ENCODE measurements around the gene TMEM222.

Gene TMEM222

DNA sequence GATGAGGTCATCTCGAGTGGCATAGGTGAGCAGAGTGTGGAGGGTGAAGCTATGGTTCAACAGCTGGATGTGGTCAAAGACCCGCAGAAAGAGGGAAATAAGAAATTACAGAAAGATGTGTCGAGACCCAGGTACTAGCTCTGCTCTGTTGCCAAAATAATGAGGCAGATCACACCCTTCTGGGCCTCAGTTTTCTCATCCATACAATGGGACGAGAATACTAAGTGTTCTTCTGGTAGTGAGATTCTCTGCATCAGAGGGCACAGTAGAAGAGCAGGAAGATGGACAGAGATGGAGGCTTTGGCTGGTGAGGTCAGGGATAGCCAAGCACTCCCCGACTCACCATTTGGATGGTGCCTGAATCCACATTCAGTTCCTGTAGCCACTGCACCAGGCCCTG, 33.7 kb downstream of the TMEM222 start:
- Histone ChIP-seq H3K27ac (ENCODE audit: low read length) (no peak overlapping the region), H3K9me3 (ENCODE audit: insufficient read depth, low read length, severe bottlenecking) (no peaks in the 10 kb centered on the region), H3K4me2 (ENCODE audit: insufficient read depth, low read length) (no peak overlapping the region), H3K36me3 (ENCODE audit: insufficient read depth, low read length) (no peaks in the 10 kb centered on the region), H3K4me1 (ENCODE audit: insufficient read depth, low read length) (peaks cover 14% of the 10 kb centered on the region), H4K20me1 (ENCODE audit: insufficient read depth, low read length) (no peaks in the 10 kb centered on the region), H3K79me2 (ENCODE audit: insufficient read depth, low read length) (no peaks in the 10 kb centered on the region), H3K9ac (ENCODE audit: low read depth, low read length) (no peak overlapping the region), H3K4me3 (ENCODE audit: low read depth in 1 of 2, low read length in 2 of 2) (no peak overlapping the region), H2AFZ (ENCODE audit: low read depth, low read length) (no peak overlapping the region), H3K27me3 (ENCODE audit: insufficient read depth, low read length, poor library complexity) (no peaks in the 10 kb centered on the region)
- no peak for ATAC-seq (ENCODE audit: insufficient read depth, low read depth)
- TF ChIP-seq, protein P1, sequence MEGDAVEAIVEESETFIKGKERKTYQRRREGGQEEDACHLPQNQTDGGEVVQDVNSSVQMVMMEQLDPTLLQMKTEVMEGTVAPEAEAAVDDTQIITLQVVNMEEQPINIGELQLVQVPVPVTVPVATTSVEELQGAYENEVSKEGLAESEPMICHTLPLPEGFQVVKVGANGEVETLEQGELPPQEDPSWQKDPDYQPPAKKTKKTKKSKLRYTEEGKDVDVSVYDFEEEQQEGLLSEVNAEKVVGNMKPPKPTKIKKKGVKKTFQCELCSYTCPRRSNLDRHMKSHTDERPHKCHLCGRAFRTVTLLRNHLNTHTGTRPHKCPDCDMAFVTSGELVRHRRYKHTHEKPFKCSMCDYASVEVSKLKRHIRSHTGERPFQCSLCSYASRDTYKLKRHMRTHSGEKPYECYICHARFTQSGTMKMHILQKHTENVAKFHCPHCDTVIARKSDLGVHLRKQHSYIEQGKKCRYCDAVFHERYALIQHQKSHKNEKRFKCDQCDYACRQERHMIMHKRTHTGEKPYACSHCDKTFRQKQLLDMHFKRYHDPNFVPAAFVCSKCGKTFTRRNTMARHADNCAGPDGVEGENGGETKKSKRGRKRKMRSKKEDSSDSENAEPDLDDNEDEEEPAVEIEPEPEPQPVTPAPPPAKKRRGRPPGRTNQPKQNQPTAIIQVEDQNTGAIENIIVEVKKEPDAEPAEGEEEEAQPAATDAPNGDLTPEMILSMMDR (IDR thresholded peaks at IDR 0.05; ENCODE audit: borderline replicate concordance, extremely low read depth, low read length, poor library complexity, severe bottlenecking) = no peak
- no peak for TF ChIP-seq EZH2 (IDR thresholded peaks at IDR 0.05; ENCODE audit: borderline replicate concordance, low read depth, low read length, severe bottlenecking)
- DNase-seq = no peak

DNA sequence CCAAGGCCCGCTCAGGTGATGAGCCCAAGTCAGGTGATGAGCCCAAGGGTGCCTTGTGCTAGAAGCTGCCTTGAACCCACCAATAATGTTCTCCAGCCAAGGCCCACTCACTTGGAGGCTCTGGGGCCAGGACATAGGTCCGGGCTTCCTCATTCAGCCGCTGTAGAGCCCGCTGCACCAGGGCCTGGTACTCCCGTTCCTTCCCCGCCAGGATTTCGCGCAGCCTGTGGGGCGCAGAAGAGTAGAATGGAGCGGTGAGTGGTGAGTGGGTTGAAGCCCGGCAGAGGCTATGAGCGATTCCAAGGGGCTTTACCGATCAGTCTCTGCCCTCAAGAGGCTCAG, 34.3 kb downstream of the TMEM222 start:
- Histone ChIP-seq H3K27ac (ENCODE audit: low read length) (no peak overlapping the region), H2AFZ (ENCODE audit: low read depth, low read length) (no peak overlapping the region), H3K4me1 (ENCODE audit: insufficient read depth, low read length) (peaks cover 14% of the 10 kb centered on the region), H3K9me3 (ENCODE audit: insufficient read depth, low read length, severe bottlenecking) (no peaks in the 10 kb centered on the region), H3K36me3 (ENCODE audit: insufficient read depth, low read length) (no peaks in the 10 kb centered on the region), H3K79me2 (ENCODE audit: insufficient read depth, low read length) (no peaks in the 10 kb centered on the region), H3K9ac (ENCODE audit: low read depth, low read length) (no peak overlapping the region), H3K4me3 (ENCODE audit: low read depth in 1 of 2, low read length in 2 of 2) (no peak overlapping the region), H3K4me2 (ENCODE audit: insufficient read depth, low read length) (no peak overlapping the region; the same call in 1 of the 2 replicates), H4K20me1 (ENCODE audit: insufficient read depth, low read length) (no peaks in the 10 kb centered on the region), H3K27me3 (ENCODE audit: insufficient read depth, low read length, poor library complexity) (no peaks in the 10 kb centered on the region)
- DNase-seq = no peak
- TF ChIP-seq, protein P1 (IDR thresholded peaks at IDR 0.05; ENCODE audit: borderline replicate concordance, extremely low read depth, low read length, poor library complexity, severe bottlenecking) = no peak
- TF ChIP-seq EZH2 (IDR thresholded peaks at IDR 0.05; ENCODE audit: borderline replicate concordance, low read depth, low read length, severe bottlenecking) = no peak
- no peak for ATAC-seq (ENCODE audit: insufficient read depth, low read depth)

DNA sequence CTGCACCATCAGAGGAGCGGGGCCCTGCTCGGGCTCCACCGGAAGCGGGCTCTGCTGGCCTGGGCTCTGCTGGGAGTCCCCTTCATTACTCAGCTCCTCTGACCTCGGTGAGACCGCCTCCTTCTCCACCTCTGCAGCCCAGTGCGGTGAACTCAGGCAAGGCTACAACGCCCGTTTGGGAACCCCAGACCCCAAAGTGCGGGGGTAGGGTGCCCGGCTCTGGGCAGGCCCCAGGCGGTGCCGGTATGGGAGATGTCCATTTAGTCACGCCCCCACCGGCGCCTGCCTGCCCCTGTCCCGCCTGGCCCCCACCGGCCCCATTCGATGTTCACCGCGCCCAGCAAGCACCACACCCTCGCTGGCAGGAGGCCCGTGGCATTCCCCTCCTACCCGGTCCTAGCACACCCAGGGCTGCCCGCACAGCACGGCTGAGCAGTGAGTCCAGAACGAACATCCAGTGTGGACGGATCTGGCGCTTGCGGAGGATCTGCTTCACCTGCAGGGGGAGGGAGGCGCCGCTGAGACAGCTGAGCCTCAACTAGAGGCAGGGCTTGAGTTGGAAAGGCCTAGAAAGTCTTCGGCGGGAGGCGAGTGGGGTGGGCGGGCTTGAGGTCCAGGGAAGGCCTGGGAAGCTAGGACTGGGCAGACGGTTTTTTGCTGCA, 34.8 kb downstream of the TMEM222 start:
- peak overlapping the region; percentile 60 for H3K4me2 ChIP-seq (ENCODE audit: insufficient read depth, low read length)
- ATAC-seq (ENCODE audit: insufficient read depth, low read depth) = peak; percentile 17

More for the DNA sequence above, 34.8 kb downstream of the TMEM222 start:
- H3K27ac ChIP-seq (ENCODE audit: low read length) = peak overlapping the region; percentile 3; the same call in 1 of the 2 replicates
- H3K79me2 ChIP-seq (ENCODE audit: insufficient read depth, low read length) = no peaks in the 10 kb centered on the region
- H2AFZ ChIP-seq (ENCODE audit: low read depth, low read length) = peak overlapping the region; percentile 46
- H4K20me1 ChIP-seq (ENCODE audit: insufficient read depth, low read length) = no peaks in the 10 kb centered on the region
- H3K27me3 ChIP-seq (ENCODE audit: insufficient read depth, low read length, poor library complexity) = no peaks in the 10 kb centered on the region
- no peak for DNase-seq
- peaks cover 14% of the 10 kb centered on the region for H3K4me1 ChIP-seq (ENCODE audit: insufficient read depth, low read length)
- no peaks in the 10 kb centered on the region for H3K36me3 ChIP-seq (ENCODE audit: insufficient read depth, low read length)
- peak overlapping the region; percentile 46 for H3K9ac ChIP-seq (ENCODE audit: low read depth, low read length)
- H3K4me3 ChIP-seq (ENCODE audit: low read depth in 1 of 2, low read length in 2 of 2) = peak overlapping the region in 1 of 2 experiments; percentile 43; a peak in 2 of 4 replicates
- TF ChIP-seq, protein P1 (IDR thresholded peaks at IDR 0.05; ENCODE audit: borderline replicate concordance, extremely low read depth, low read length, poor library complexity, severe bottlenecking) = no peak
- no peak for TF ChIP-seq EZH2 (IDR thresholded peaks at IDR 0.05; ENCODE audit: borderline replicate concordance, low read depth, low read length, severe bottlenecking)
- H3K9me3 ChIP-seq (ENCODE audit: insufficient read depth, low read length, severe bottlenecking) = no peaks in the 10 kb centered on the region
